Testis (tissue), 2 donors: Measurements from ENCODE around the gene MAP2K3.
"Not testable (repeated sequence)": the region's sequence is repeated elsewhere in the genome, so short reads cannot be mapped to it uniquely, and the experiment has no call there.

Experiments used
- POLR2A ChIP-seq: fragments of 450-650 bp; IDR thresholded peaks from one replicate; pipeline ENCODE4 v1.6.1; 2017; ENCODE audit warnings: antibody characterized with exemption, mild to moderate bottlenecking, moderate library complexity
- TF ChIP-seq, protein P1 (sequence below), 3 experiments: fragments of 450-650 bp in 2 of 3; fragments of 200-600 bp in 1 of 3; sonication (generic) in 1 of 3; IDR thresholded peaks; one replicate each; pipeline ENCODE4 v1.5.1; 2016 to 2019; ENCODE audit warnings: antibody characterized with exemption in 3 of 3, mild to moderate bottlenecking in 2 of 3, moderate library complexity in 1 of 3

DNA sequence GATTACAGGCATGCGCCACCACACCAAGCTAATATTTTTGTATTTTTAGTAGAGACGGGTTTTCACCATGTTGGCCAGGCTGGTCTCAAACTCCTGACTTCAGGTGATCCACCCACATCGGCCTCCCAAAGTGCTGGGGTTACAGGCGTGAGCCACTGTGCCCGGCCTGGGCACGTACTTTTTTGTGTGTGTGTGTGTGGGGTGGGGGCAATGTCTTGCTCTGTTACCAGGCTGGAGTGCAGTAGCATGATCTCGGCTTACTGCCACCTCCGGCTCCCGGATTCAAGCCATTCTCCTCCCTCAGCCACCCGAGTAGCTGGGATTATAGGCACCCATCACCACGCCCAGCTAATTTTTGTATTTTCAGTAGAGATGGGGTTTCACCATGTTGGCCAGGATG lies 55.1 kb downstream of the MAP2K3 start:
- TF ChIP-seq, protein P1, sequence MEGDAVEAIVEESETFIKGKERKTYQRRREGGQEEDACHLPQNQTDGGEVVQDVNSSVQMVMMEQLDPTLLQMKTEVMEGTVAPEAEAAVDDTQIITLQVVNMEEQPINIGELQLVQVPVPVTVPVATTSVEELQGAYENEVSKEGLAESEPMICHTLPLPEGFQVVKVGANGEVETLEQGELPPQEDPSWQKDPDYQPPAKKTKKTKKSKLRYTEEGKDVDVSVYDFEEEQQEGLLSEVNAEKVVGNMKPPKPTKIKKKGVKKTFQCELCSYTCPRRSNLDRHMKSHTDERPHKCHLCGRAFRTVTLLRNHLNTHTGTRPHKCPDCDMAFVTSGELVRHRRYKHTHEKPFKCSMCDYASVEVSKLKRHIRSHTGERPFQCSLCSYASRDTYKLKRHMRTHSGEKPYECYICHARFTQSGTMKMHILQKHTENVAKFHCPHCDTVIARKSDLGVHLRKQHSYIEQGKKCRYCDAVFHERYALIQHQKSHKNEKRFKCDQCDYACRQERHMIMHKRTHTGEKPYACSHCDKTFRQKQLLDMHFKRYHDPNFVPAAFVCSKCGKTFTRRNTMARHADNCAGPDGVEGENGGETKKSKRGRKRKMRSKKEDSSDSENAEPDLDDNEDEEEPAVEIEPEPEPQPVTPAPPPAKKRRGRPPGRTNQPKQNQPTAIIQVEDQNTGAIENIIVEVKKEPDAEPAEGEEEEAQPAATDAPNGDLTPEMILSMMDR (IDR thresholded peaks at IDR 0.05), result not testable (repeated sequence)
- TF ChIP-seq POLR2A, result not testable (repeated sequence)
